Cortex of kidney (tissue), 1 donor: ENCODE measurements around the gene ARMC2.
"Not testable (repeated sequence)": the region's sequence is repeated elsewhere in the genome, so short reads cannot be mapped to it uniquely, and the experiment has no call there.

ENCODE experiments used
- DNase-seq: peaks from one replicate; lab custom pipeline; 2025; lab: John Stamatoyannopoulos, UW

The ARMC2 gene

GRCh38 chr6:108870357-108870756 lies 22.1 kb downstream of the ARMC2 start:
- DNase-seq, result no peak

GRCh38 chr6:108872141-108872557 lies 23.9 kb downstream of the ARMC2 start:
- DNase-seq, result no peak

GRCh38 chr6:108872575-108872974 lies 24.4 kb downstream of the ARMC2 start:
- no peak for DNase-seq

GRCh38 chr6:108873251-108873650 lies 25.0 kb downstream of the ARMC2 start:
- DNase-seq, result no peak

GRCh38 chr6:108873971-108874370 lies 25.7 kb downstream of the ARMC2 start:
- no peak for DNase-seq

GRCh38 chr6:108874470-108875160 lies 26.4 kb downstream of the ARMC2 start:
- no peak for DNase-seq

GRCh38 chr6:108875161-108875555 lies 26.9 kb downstream of the ARMC2 start:
- no peak for DNase-seq

GRCh38 chr6:108877046-108877751 lies 29.0 kb downstream of the ARMC2 start:
- no peak for DNase-seq

GRCh38 chr6:108878942-108879341 lies 30.7 kb downstream of the ARMC2 start:
- DNase-seq, result no peak

GRCh38 chr6:108883172-108883571 lies 35.0 kb downstream of the ARMC2 start:
- DNase-seq, result no peak

- no peak for DNase-seq
Measured at GRCh38 chr6:108884211-108885059, 36.2 kb downstream of the ARMC2 start.

- no peak for DNase-seq
Measured at GRCh38 chr6:108888052-108888451, 39.8 kb downstream of the ARMC2 start.

- DNase-seq, result no peak
Measured at GRCh38 chr6:108888745-108889144, 40.5 kb downstream of the ARMC2 start.

- DNase-seq, result not testable (repeated sequence)
Measured at GRCh38 chr6:108890898-108891297, 42.7 kb downstream of the ARMC2 start.

GRCh38 chr6:108895571-108895970 lies 47.3 kb downstream of the ARMC2 start:
- no peak for DNase-seq

- DNase-seq, result no peak
Measured at GRCh38 chr6:108896111-108896661, 48.0 kb downstream of the ARMC2 start.

GRCh38 chr6:108897371-108897770 lies 49.1 kb downstream of the ARMC2 start:
- no peak for DNase-seq

GRCh38 chr6:108902382-108902792 lies 54.2 kb downstream of the ARMC2 start:
- no peak for DNase-seq

- no peak for DNase-seq
Measured at GRCh38 chr6:108903796-108904195, 55.6 kb downstream of the ARMC2 start.

- DNase-seq, result no peak
Measured at GRCh38 chr6:108904741-108905140, 56.5 kb downstream of the ARMC2 start.

GRCh38 chr6:108914235-108915022 lies 66.2 kb downstream of the ARMC2 start:
- no peak for DNase-seq

- DNase-seq, result no peak
Measured at GRCh38 chr6:108915258-108915657, 67.0 kb downstream of the ARMC2 start.
